AG04450 (cell line): Measurements from ENCODE around the gene CACNA1E. TPM values are rescaled to one million over a fixed set of nuclear protein-coding genes. Genes with fewer than 3 reads are reported as not detected.

ENCODE experiments used
- CTCF ChIA-PET: fragments of 300-600, 350-600 bp; formaldehyde crosslinking; extraction: SDS; loops from one replicate; lab custom pipeline; 2022; ENCODE audit warnings: antibody characterized with exemption, inconsistent platforms; lab: Charles Lee
- POLR2A ChIA-PET: fragments of 350-600 bp; formaldehyde crosslinking; extraction: SDS; loops from one replicate; lab custom pipeline; 2021; ENCODE audit warnings: antibody characterized with exemption, inconsistent platforms; lab: Yijun Ruan, JAX
- DNase-seq: peaks from one replicate; pipeline ENCODE4 v3.0.0-alpha.2; 2011; ENCODE audit warnings: low read depth, low spot score
- H3K27ac ChIP-seq: one replicate; pipeline ENCODE4 v1.5.1; 2012; ENCODE audit warnings: low read depth, low read length, control low read depth
- H3K27me3 ChIP-seq: one replicate; pipeline ENCODE4 v1.6.0; 2012; ENCODE audit warnings: low read length; ENCODE audit not compliant: control insufficient read depth, insufficient read depth
- H3K4me3 ChIP-seq: 2 replicates; pipeline ENCODE4 v1.5.1; 2011; ENCODE audit warnings: mild to moderate bottlenecking, low read depth, low read length, control low read depth
- H3K9me3 ChIP-seq: 2 replicates; pipeline ENCODE4 v1.5.1; 2012; ENCODE audit warnings: low read length; ENCODE audit not compliant: control insufficient read depth, insufficient read depth
- CTCF ChIP-seq: IDR thresholded peaks from 2 replicates; pipeline ENCODE4 v1.5.1; 2011; ENCODE audit warnings: low read depth, low read length, control low read depth, inconsistent platforms
- polyA plus RNA-seq: library from polyadenylated mRNA; depleted of rRNA; stranded (reverse); fragments of >200 nt; gene quantifications from 2 replicates; pipeline ENCODE4 v1.2.3, GENCODE V29; 2011

CACNA1E gene
- polyA plus RNA-seq, 1 experiment, result not detected

- TF ChIP-seq CTCF, result no peak
- POLR2A ChIA-PET, result no interaction called here
- Histone ChIP-seq H3K9me3 (no peaks in the 10 kb centered on the region), H3K4me3 (no peak overlapping the region), H3K27me3 (no peaks in the 10 kb centered on the region), H3K27ac (no peak overlapping the region)
- DNase-seq, result no peak
- CTCF ChIA-PET, result no interaction called here
These were observed 149.2 kb downstream of the CACNA1E start for GRCh38 chr1:181632492-181632891.

GRCh38 chr1:181632960-181633359 lies 149.6 kb downstream of the CACNA1E start:
- Histone ChIP-seq H3K27me3 (no peaks in the 10 kb centered on the region), H3K27ac (no peak overlapping the region), H3K4me3 (no peak overlapping the region), H3K9me3 (no peaks in the 10 kb centered on the region)
- ChIA-PET CTCF (no interaction called here), POLR2A (no interaction called here)
- TF ChIP-seq CTCF, result no peak
- no peak for DNase-seq

- H3K27me3 ChIP-seq, result no peaks in the 10 kb centered on the region
- CTCF ChIA-PET, result no interaction called here
- DNase-seq, result no peak
- no peak for TF ChIP-seq CTCF
- no peak overlapping the region for H3K4me3 ChIP-seq
- POLR2A ChIA-PET, result no interaction called here
- no peaks in the 10 kb centered on the region for H3K9me3 ChIP-seq
- no peak overlapping the region for H3K27ac ChIP-seq
These were observed 151.8 kb downstream of the CACNA1E start for GRCh38 chr1:181635110-181635509.

- CTCF ChIA-PET, result no interaction called here
These were observed 154.7 kb downstream of the CACNA1E start for GRCh38 chr1:181637998-181638397.

GRCh38 chr1:181640956-181641355 lies 157.6 kb downstream of the CACNA1E start:
- H3K9me3 ChIP-seq, result no peaks in the 10 kb centered on the region
- H3K4me3 ChIP-seq, result no peak overlapping the region
- DNase-seq, result no peak
- no peaks in the 10 kb centered on the region for H3K27me3 ChIP-seq
- CTCF ChIA-PET, result no interaction called here
- POLR2A ChIA-PET, result no interaction called here
- H3K27ac ChIP-seq, result no peak overlapping the region
- no peak for TF ChIP-seq CTCF

More at GRCh38 chr1:181637998-181638397, 154.7 kb downstream of the CACNA1E start:
- H3K27me3 ChIP-seq, result no peaks in the 10 kb centered on the region
- POLR2A ChIA-PET, result no interaction called here
- DNase-seq, result no peak
- H3K4me3 ChIP-seq, result no peak overlapping the region
- no peak for TF ChIP-seq CTCF
- no peak overlapping the region for H3K27ac ChIP-seq
- no peaks in the 10 kb centered on the region for H3K9me3 ChIP-seq
